HG02885 (cell line): ENCODE results near the gene PTDSS2.
"Not testable (repeated sequence)": the region's sequence is repeated elsewhere in the genome, so short reads cannot be mapped to it uniquely, and the experiment has no call there.

Experiments
- ATAC-seq: cut with Tn5 transposase; IDR thresholded peaks from one replicate; pipeline ENCODE4 v1.9.1; 2021; ENCODE audit warnings: mild to moderate bottlenecking; ENCODE audit not compliant: unreplicated experiment, poor library complexity

PTDSS2 gene

GRCh38 chr11:413120-414081, 36.7 kb upstream of the PTDSS2 start:
- no peak for ATAC-seq

GRCh38 chr11:414318-414857, 35.7 kb upstream of the PTDSS2 start:
- ATAC-seq = no peak

- no peak for ATAC-seq
Observed at GRCh38 chr11:415640-416041, 34.4 kb upstream of the PTDSS2 start.

GRCh38 chr11:416051-416756, 33.9 kb upstream of the PTDSS2 start:
- ATAC-seq = no peak

- no peak for ATAC-seq
Observed at GRCh38 chr11:416757-417621, 33.1 kb upstream of the PTDSS2 start.

DNA sequence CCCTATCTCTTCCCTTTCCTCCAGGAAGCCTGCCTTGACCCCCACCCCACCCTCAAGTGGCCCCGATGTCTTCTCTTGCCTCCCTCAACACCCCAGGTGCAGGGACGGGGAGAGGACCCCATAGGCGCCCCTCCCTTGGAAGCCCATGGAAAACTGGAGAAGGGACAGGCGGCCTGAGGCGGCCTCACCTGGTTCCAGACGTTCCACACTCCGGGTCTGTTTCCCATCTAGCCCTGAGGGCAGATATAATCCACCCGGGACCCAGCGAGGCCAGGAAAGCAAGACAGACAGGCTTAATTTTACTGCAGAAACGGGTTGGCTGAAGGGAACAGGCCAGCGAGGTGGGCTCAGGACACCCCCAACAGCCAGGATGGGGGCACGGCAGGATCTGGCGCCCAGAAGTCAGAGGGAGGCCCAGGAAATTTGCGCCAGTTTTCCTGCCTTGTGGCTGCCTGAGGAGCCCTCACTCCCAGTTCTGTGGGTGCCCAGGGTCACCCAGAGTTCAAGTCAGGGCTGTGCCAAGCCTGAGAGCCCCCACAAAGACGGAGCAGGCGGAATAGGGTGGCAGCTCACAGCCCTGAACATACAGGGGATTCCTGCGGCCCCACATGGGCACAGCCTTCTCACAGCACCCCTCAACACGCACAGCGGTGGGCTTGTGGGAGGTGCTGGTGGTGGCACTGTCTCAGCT, 32.3 kb upstream of the PTDSS2 start:
- no peak for ATAC-seq

DNA sequence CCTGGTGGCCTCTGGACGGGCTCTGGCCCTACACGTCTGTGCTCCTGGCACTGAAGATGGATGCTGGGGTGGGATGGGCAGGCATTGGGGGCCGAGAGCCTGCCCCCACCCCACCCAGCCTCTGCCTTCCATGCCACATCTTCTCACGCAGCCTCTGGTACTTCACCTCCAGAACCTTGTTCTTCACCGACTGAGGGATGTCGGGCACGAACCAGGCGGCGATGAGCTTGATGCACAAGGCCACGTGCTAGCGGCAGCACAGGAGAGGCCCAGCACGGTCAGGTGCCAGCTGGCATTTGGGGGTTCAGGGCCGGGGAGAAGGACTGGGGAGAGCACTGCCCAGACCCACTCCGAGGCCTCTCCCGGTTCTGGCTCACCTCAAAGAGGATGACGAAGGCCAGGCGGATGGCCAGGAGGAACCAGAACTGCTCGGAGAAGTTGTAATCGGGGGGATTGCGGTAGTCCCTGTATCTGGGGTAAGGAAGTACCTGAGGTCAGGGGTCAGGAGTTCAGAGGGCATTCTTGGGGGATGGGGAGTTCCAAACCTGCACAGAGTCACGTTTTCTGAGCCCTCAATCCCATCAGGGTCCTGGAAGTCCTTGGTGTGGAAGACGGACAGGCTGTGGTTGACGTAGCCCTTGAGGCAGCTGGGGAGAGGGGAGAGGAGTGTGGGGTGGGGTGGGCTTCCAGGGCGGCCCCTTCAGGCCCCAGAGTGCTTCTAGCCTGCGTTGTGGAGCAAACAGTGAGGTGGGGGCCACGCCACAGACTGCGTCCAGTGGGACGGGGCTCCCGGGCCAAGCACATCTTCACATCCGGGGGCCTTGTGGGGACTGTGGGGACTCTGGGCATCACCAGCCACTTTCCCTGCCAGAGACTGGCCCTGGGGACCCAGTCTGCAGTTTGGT, 31.5 kb upstream of the PTDSS2 start:
- ATAC-seq = no peak

GRCh38 chr11:419248-420005, 30.7 kb upstream of the PTDSS2 start:
- ATAC-seq = no peak

- no peak for ATAC-seq
Observed at GRCh38 chr11:420054-420910, 29.8 kb upstream of the PTDSS2 start.

- no peak for ATAC-seq
Observed at GRCh38 chr11:420911-421321, 29.2 kb upstream of the PTDSS2 start.

GRCh38 chr11:422249-422656, 27.8 kb upstream of the PTDSS2 start:
- no peak for ATAC-seq

DNA sequence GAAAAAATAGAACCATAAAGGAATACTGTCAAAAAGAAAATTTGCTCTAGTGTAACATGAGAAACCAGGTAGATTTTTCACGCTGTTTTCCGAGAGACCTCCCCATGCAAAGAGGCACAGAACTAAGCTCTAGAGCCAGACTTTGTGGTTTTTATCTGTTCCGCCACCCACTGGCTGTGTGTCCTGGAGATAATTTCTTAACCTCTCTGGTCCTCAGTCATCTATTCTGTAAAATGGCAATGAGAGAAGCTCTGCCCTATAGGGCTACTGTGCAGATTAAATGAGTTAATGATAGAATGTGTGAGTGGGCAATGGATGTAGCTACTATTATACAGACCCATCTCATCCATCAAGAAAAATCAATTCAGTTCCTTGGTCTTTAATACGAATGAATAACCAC, 25.8 kb upstream of the PTDSS2 start:
- no peak for ATAC-seq

DNA sequence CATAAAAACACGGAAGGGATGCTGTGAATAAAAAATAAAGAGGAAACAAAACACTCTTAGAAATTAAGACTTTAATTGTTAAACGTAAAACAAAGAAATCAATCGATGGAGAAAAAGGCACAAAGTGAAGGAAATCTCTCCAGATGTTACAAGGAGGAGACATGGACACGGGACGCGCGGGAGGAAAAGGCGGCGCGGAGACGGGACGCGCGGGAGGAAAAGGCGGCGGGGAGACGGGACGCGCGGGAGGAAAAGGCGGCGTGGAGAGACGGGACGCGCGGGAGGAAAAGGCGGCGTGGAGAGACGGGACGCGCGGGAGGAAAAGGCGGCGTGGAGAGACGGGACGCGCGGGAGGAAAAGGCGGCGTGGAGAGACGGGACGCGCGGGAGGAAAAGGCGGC, 25.3 kb upstream of the PTDSS2 start:
- ATAC-seq = not testable (repeated sequence)

GRCh38 chr11:425301-425700, 24.8 kb upstream of the PTDSS2 start:
- no peak for ATAC-seq

DNA sequence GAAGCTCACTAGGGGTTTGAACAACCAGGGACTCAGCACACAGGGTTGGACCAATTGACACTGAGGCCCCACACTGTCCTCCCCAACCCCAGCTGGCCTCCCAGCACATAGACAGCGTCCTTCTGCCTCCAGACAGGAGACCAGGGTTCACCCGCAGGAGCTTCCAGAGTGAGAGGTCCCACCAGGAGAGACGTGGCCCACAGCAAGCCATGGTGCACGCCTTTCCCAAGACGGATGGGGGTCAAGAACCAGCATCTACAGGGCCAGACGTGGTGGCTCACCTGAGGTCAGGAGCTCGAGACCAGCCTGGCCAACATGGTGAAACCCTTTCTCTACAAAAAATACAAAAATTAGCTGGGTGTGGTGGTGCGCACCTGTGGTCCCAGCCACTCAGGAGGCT, 23.2 kb upstream of the PTDSS2 start:
- no peak for ATAC-seq

- ATAC-seq = no peak
Observed at GRCh38 chr11:428295-428694, 21.8 kb upstream of the PTDSS2 start.

DNA sequence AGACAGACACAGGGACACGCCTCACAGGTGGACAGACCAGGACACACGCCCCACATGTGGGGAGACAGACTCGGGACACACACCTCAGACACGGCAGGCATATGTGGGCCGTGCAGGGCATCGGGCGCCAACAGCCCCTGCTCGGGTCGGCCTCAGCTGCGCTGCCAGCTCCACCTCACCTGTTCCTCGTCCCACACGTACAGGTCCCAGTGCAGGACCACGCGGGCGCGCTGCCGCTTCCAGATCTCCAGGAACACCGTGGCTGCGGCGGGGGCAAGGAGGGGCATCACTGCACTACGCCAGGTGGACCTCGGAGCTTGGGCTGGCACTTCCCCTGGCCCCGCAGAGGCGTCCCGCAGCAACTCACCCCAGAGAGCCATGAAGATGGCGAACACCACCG, 20.7 kb upstream of the PTDSS2 start:
- no peak for ATAC-seq
